MCF 10A (cell line): ENCODE results near the gene REXO1. TPM values are rescaled to one million over a fixed set of nuclear protein-coding genes. Genes with fewer than 3 reads are reported as not detected.
A peak's percentile ranks its signal among the peaks of the same experiment; 100 is the strongest.
"Not testable (repeated sequence)": the region's sequence is repeated elsewhere in the genome, so short reads cannot be mapped to it uniquely, and the experiment has no call there.

Experiments
- BruUV-seq: library from RNA; stranded (reverse); fragments of 400-500 nt; replicated peaks from 2 replicates; lab custom pipeline; 2021; lab: Mats Ljungman, UMichigan
- CTCF ChIA-PET: fragments of 300-600 bp; sonication (Branson Sonifier 250); formaldehyde crosslinking; extraction: SDS; loops from one replicate; lab custom pipeline; 2021; ENCODE audit warnings: antibody characterized with exemption, inconsistent platforms; lab: Yijun Ruan, JAX
- POLR2A ChIA-PET: fragments of 300-600, 350-650 bp; sonication (Branson Sonifier 250); formaldehyde crosslinking; extraction: SDS; loops from one replicate; lab custom pipeline; 2020; ENCODE audit warnings: antibody characterized with exemption, inconsistent platforms; lab: Yijun Ruan, JAX
- DNase-seq: peaks from one replicate; pipeline ENCODE4 v3.0.0-alpha.2; 2018; ENCODE audit not compliant: unreplicated experiment
- H3K27ac Mint-ChIP-seq: one replicate; pipeline ENCODE4 v1.8.0; 2022; ENCODE audit warnings: mild to moderate bottlenecking, low read depth, mixed read lengths; ENCODE audit not compliant: unreplicated experiment
- H3K27me3 Mint-ChIP-seq: one replicate; pipeline ENCODE4 v1.8.0; 2022; ENCODE audit warnings: mixed read lengths; ENCODE audit not compliant: insufficient read depth, unreplicated experiment
- H3K36me3 Mint-ChIP-seq: one replicate; pipeline ENCODE4 v1.8.0; 2022; ENCODE audit warnings: mild to moderate bottlenecking, moderate library complexity, mixed read lengths; ENCODE audit not compliant: insufficient read depth, unreplicated experiment
- H3K4me1 Mint-ChIP-seq: one replicate; pipeline ENCODE4 v1.8.0; 2022; ENCODE audit warnings: mixed read lengths; ENCODE audit not compliant: insufficient read depth, unreplicated experiment
- H3K4me3 Mint-ChIP-seq: one replicate; pipeline ENCODE4 v1.8.0; 2022; ENCODE audit warnings: mild to moderate bottlenecking, moderate library complexity, mixed read lengths; ENCODE audit not compliant: unreplicated experiment
- H3K9me3 Mint-ChIP-seq: one replicate; pipeline ENCODE4 v1.8.0; 2022; ENCODE audit warnings: mixed read lengths; ENCODE audit not compliant: unreplicated experiment
- CTCF ChIP-seq: fragments of 200-600 bp; IDR thresholded peaks from one replicate; pipeline ENCODE4 v1.8.0; 2022; ENCODE audit warnings: antibody characterized with exemption, mild to moderate bottlenecking; ENCODE audit not compliant: unreplicated experiment
- intact Hi-C: fragments of 100-400 bp; cut with micrococcal nuclease; formaldehyde crosslinking; loops from 2 replicates; pipeline ENCODE4 v1.14.1; 2022
- total RNA-seq: library from RNA; stranded (reverse); gene quantifications from 2 replicates; pipeline ENCODE4 v1.2.3, GENCODE V29; 2022

REXO1 gene
- total RNA-seq, 1 experiment from 2014 or later = 36.4 TPM

GRCh38 chr19:1877280-1877660, 29.0 kb upstream of the REXO1 start:
- POLR2A ChIA-PET = interaction anchor here (3.2 kb wide), 2 partner anchors 8 to 22 kb away, joined by 10 to 35 read pairs; partner anchors contain the start of gene ABHD17A
- BruUV-seq, CTCF ChIA-PET, intact Hi-C loops, DNase-seq, H3K4me3 Mint-ChIP-seq, H3K27me3 Mint-ChIP-seq, H3K9me3 Mint-ChIP-seq, H3K27ac Mint-ChIP-seq, H3K4me1 Mint-ChIP-seq: not testable (repeated sequence)
- peaks cover 11% of the 10 kb centered on the region for H3K36me3 Mint-ChIP-seq

DNA sequence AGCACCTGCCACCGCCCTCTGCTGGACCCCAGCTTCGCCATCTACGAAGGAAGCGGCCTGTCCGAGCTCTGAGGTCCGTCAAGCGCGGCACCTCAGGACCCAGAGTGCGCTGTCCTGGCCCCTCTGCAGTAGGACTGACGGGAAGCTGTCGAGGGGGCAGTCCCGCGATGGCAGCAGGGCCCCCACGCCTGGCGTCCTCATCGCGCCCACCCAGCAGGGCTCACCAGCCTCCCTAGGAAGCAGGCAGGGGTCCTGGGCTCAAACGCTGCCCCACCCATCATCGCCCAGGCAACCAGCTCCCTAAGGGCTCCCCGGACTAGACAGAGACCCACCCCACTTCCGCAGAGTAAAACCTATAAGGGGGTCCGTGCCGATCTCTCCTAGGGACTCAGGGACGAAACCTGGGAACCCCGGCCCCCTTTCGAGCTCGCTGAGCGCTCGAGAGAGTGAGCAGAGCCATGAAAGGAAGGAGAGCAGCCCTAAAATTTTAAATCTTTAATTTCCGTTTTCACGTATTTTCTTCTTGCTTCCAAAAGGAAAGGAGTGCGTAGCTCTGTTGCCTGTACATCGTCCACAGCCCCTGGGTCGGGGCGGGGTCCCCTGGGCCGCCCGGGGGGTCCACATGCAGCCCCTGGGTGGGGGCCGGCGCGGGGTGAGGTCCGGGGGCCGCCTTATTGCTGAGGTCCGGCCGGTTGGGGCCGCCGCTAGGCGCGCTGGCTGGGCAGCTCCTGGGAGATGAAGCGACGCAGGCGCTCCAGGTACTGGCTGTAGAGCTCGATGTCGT, 28.4 kb upstream of the REXO1 start:
- Mint-ChIP-seq H3K36me3 (peaks cover 11% of the 10 kb centered on the region), H3K27ac (peak overlapping the region; percentile 91), H3K4me3 (peak overlapping the region; percentile 99)
- H3K4me1 Mint-ChIP-seq, H3K27me3 Mint-ChIP-seq, DNase-seq, intact Hi-C loops, H3K9me3 Mint-ChIP-seq, BruUV-seq: not testable (repeated sequence)
- ChIA-PET CTCF (interaction anchor here (0.7 to 2.0 kb wide), 2 partner anchors 12 to 95 kb away, joined by 3 to 10 read pairs; no protein-coding TSS in a partner anchor), POLR2A (interaction anchor here (0.6 to 3.3 kb wide), 13 partner anchors 8 to 851 kb away, joined by 3 to 35 read pairs (median 4); partner anchors contain the start of genes ABHD17A and CNN2)

- Mint-ChIP-seq H3K4me1 (peaks cover 7% of the 10 kb centered on the region), H3K4me3 (peak overlapping the region; percentile 99), H3K9me3 (no peaks in the 10 kb centered on the region), H3K27ac (peak overlapping the region; percentile 91), H3K27me3 (no peaks in the 10 kb centered on the region), H3K36me3 (peaks cover 16% of the 10 kb centered on the region)
- CTCF ChIA-PET = interaction anchor here (0.6 to 2.0 kb wide), 6 partner anchors 10 to 94 kb away, joined by 3 to 11 read pairs (median 4); no protein-coding TSS in a partner anchor
- POLR2A ChIA-PET = interaction anchor here (0.6 to 3.3 kb wide), 20 partner anchors 9 to 850 kb away, joined by 3 to 35 read pairs (median 4); partner anchors contain the start of genes ABHD17A and CNN2
- DNase-seq = peak; percentile 91
- TF ChIP-seq CTCF = no peak
- BruUV-seq = TSS peak; percentile 60
- intact Hi-C loops = no loop called here
These were observed 27.6 kb upstream of the REXO1 start for GRCh38 chr19:1875646-1876495.

DNA sequence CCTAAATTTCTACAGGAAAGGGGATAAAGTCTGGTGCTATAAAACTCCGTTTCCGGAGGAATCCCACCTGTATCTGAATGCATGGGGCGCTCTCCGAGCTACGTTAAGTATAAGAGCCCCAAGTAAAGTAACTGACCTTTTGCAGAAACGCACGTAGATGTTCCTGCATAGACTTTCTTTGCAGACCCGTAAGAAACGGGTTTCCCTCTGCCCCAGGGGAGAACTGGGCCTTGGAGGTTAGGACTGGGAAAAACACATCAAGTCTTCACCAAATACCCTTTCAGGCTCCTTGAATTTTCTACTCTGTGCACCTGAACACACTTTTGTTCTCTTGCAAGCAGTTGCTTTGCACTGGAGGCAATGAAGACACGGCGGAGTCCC, 27.0 kb upstream of the REXO1 start:
- BruUV-seq, H3K27me3 Mint-ChIP-seq, intact Hi-C loops, H3K4me1 Mint-ChIP-seq, H3K9me3 Mint-ChIP-seq: not testable (repeated sequence)
- H3K4me3 Mint-ChIP-seq = peak overlapping the region; percentile 99
- peaks cover 20% of the 10 kb centered on the region for H3K36me3 Mint-ChIP-seq
- ChIA-PET CTCF (interaction anchor here (0.6 to 2.0 kb wide), 6 partner anchors 9 to 54 kb away, joined by 3 to 11 read pairs (median 4); no protein-coding TSS in a partner anchor), POLR2A (interaction anchor here (0.7 to 3.3 kb wide), 14 partner anchors 9 to 364 kb away, joined by 3 to 35 read pairs (median 4); partner anchors contain the start of genes ABHD17A and TCF3)
- peak; percentile 25 for DNase-seq
- H3K27ac Mint-ChIP-seq = peak overlapping the region; percentile 91
